ENCODE data around the gene CLIP3. TPM values are rescaled to one million over a fixed set of nuclear protein-coding genes. Genes with fewer than 3 reads are reported as not detected.

The CLIP3 gene
- total and polyA plus RNA-seq, 9 of the 15 experiments (the other 6 are each of a cell fraction or from before 2014, with no cell fraction given) = 0.01 to 0.50 (median 0.15) TPM; not detected in 1

GRCh38 chr19:36054733-36055686 lies 22.3 kb upstream of the CLIP3 start, which contains the start of gene WDR62 (continued):
- TF ChIP-seq SIX5 (IDR thresholded peaks at IDR 0.05; ENCODE audit: borderline replicate concordance in 1 of 2, insufficient read depth in 1 of 2, low read depth in 1 of 2, low read length in 2 of 2) (no peak), KAT7 (CRISPR knock-in tag; IDR thresholded peaks at IDR 0.05; ENCODE audit: borderline replicate concordance) (no peak), SMARCE1 (IDR thresholded peaks at IDR 0.05) (no peak), KDM2B (CRISPR knock-in tag; IDR thresholded peaks at IDR 0.05) (no peak), HMG20A (CRISPR knock-in tag; conservative IDR thresholded peaks at IDR 0.05) (no peak), JUN (IDR thresholded peaks at IDR 0.05; ENCODE audit: borderline replicate concordance, low read depth, low read length) (no peak), JUN (CRISPR knock-in tag; IDR thresholded peaks at IDR 0.05; ENCODE audit: borderline replicate concordance) (no peak), TRIM25 (IDR thresholded peaks at IDR 0.05; ENCODE audit: borderline replicate concordance) (no peak), ZNF263 (CRISPR knock-in tag; IDR thresholded peaks at IDR 0.05; ENCODE audit: borderline replicate concordance) (no peak), E2F3 (CRISPR knock-in tag; IDR thresholded peaks at IDR 0.05) (peak; percentile 78), MAFF (IDR thresholded peaks at IDR 0.05; ENCODE audit: low read length) (no peak; the same call in 1 of the 2 replicates), ZNF449 (CRISPR knock-in tag; IDR thresholded peaks at IDR 0.05) (no peak), CREB3L1 (IDR thresholded peaks at IDR 0.05; ENCODE audit: borderline replicate concordance, low read depth) (peak; percentile 14; the same call in 1 of the 2 replicates), NRF1 (conservative IDR thresholded peaks at IDR 0.05 in 1 of 2, IDR thresholded peaks at IDR 0.05 in 1 of 2) (no peak), RUNX1 (IDR thresholded peaks at IDR 0.05; ENCODE audit: low read depth) (0 out of 2 replicates have a peak, but pooled peaks have one; percentile 11), GATAD2B (IDR thresholded peaks at IDR 0.05; ENCODE audit: borderline replicate concordance) (no peak), BRCA1 (IDR thresholded peaks at IDR 0.05) (no peak), BRCA1 (CRISPR knock-in tag; IDR thresholded peaks at IDR 0.05) (no peak), RBM14 (IDR thresholded peaks at IDR 0.05; ENCODE audit: borderline replicate concordance, insufficient read depth, low read depth, low read length) (no peak), CCNT2 (IDR thresholded peaks at IDR 0.05; ENCODE audit: borderline replicate concordance, extremely low read depth, insufficient read length, low read depth, low read length) (no peak), ZNF436 (CRISPR knock-in tag; IDR thresholded peaks at IDR 0.05) (no peak), ZNF324 (CRISPR knock-in tag; IDR thresholded peaks at IDR 0.05) (no peak), EP300 (IDR thresholded peaks at IDR 0.05; ENCODE audit: low read length) (no peak), ESRRA (IDR thresholded peaks at IDR 0.05; ENCODE audit: borderline replicate concordance, low read depth) (no peak)

All from K562 (cell line).